Measurements from ENCODE around the gene UBE2L6.

Gene UBE2L6

GRCh38 chr11:57543593-57543992 lies 23.9 kb downstream of the UBE2L6 start:
- Histone ChIP-seq H3K4me3 (ENCODE audit: low read depth, low read length) (no peak overlapping the region), H3K4me1 (ENCODE audit: control insufficient read depth, insufficient read depth, low read length) (no peaks in the 10 kb centered on the region), H3K27ac (ENCODE audit: extremely low read depth, low read depth, low read length) (no peak overlapping the region), H3K9me3 (ENCODE audit: control insufficient read depth, insufficient read depth, low read depth, low read length) (no peaks in the 10 kb centered on the region), H3K36me3 (ENCODE audit: control insufficient read depth in 2 of 2, insufficient read depth in 1 of 2, low read length in 2 of 2) (no peaks in the 10 kb centered on the region)
- POLR2A ChIA-PET = interaction anchor here (1.4 kb wide), 1 partner anchor 29 kb away, joined by 3 read pairs; the partner anchor contains the start of gene SLC43A1
- TF ChIP-seq ZNF121 (tag by site-specific recombination; IDR thresholded peaks at IDR 0.05) = no peak
- TF ChIP-seq REPIN1 (tag by site-specific recombination; IDR thresholded peaks at IDR 0.05; ENCODE audit: low read depth) = no peak
- no peak for TF ChIP-seq CTCF (tag by site-specific recombination; IDR thresholded peaks at IDR 0.05)
- no peak for TF ChIP-seq ZNF521 (tag by site-specific recombination; IDR thresholded peaks at IDR 0.05)
- TF ChIP-seq EGR2 (tag by site-specific recombination; IDR thresholded peaks at IDR 0.05; ENCODE audit: low read depth) = no peak
- no peak for TF ChIP-seq TRIM28 (IDR thresholded peaks at IDR 0.05; ENCODE audit: borderline replicate concordance, low read length)
- no peak for TF ChIP-seq ZNF488 (tag by site-specific recombination; IDR thresholded peaks at IDR 0.05)
- TF ChIP-seq ZNF660 (tag by site-specific recombination; IDR thresholded peaks at IDR 0.05) = no peak
- TF ChIP-seq ZNF791 (tag by site-specific recombination; IDR thresholded peaks at IDR 0.05) = no peak
- TF ChIP-seq ZNF707 (tag by site-specific recombination; IDR thresholded peaks at IDR 0.05) = no peak
- TF ChIP-seq KLF10 (tag by site-specific recombination; IDR thresholded peaks at IDR 0.05) = no peak
- TF ChIP-seq KLF17 (tag by site-specific recombination; IDR thresholded peaks at IDR 0.05) = no peak
- no peak for TF ChIP-seq HIC1 (tag by site-specific recombination; IDR thresholded peaks at IDR 0.05)
- no peak for TF ChIP-seq ZNF10 (tag by site-specific recombination; IDR thresholded peaks at IDR 0.05)
- no peak for TF ChIP-seq ZNF580 (tag by site-specific recombination; IDR thresholded peaks at IDR 0.05)
- no peak for TF ChIP-seq HOXC10 (CRISPR knock-in tag; IDR thresholded peaks at IDR 0.05)
- CTCF ChIA-PET = interaction anchor here (0.6 kb wide), 1 partner anchor 101 kb away, joined by 4 read pairs; no protein-coding TSS in a partner anchor

- Histone ChIP-seq H3K9me3 (ENCODE audit: control insufficient read depth, insufficient read depth, low read depth, low read length) (no peaks in the 10 kb centered on the region), H3K36me3 (ENCODE audit: control insufficient read depth in 2 of 2, insufficient read depth in 1 of 2, low read length in 2 of 2) (no peaks in the 10 kb centered on the region), H3K4me1 (ENCODE audit: control insufficient read depth, insufficient read depth, low read length) (no peaks in the 10 kb centered on the region), H3K4me3 (ENCODE audit: low read depth, low read length) (no peak overlapping the region), H3K27ac (ENCODE audit: extremely low read depth, low read depth, low read length) (no peak overlapping the region)
- CTCF ChIA-PET = interaction anchor here (0.7 kb wide), 1 partner anchor 104 kb away, joined by 3 read pairs; no protein-coding TSS in a partner anchor
- POLR2A ChIA-PET = interaction anchor here (1.4 kb wide), 1 partner anchor 9 kb away, joined by 3 read pairs; no protein-coding TSS in a partner anchor
- TF ChIP-seq ZNF391 (tag by site-specific recombination; IDR thresholded peaks at IDR 0.05; ENCODE audit: borderline replicate concordance, low read depth) = no peak
- peak; percentile 98 for TF ChIP-seq ZIC2 (tag by site-specific recombination; IDR thresholded peaks at IDR 0.05)
Measured at GRCh38 chr11:57542582-57542981, 24.9 kb downstream of the UBE2L6 start.
